ENCODE data around the gene PABPC3. TPM values are rescaled to one million over a fixed set of nuclear protein-coding genes. Genes with fewer than 3 reads are reported as not detected.
A peak's percentile ranks its signal among the peaks of the same experiment; 100 is the strongest.

PABPC3 gene
- total and polyA plus RNA-seq, 2 of the 8 experiments (the other 6 are each of a cell fraction or from before 2014, with no cell fraction given), result 0.18 to 0.48 TPM

DNA sequence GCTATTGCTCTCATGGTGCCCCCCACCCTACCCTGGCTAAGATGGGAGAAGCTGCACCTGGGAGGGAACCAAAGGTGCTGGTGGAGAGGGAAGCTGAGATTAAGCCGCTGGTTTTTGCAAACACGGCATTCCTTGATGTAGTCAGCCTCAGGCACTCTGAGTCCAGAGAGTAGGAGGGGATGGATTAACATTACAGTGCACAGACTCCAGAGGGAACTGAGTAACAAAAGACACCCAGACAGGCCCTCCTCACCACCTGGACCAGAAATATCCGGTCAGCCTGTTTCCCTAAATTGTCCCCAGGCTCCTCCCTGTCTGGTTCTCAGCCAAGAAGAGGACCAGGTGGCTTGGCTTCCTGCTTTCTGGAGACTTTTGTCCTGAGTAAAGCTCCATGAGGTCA is 28.9 kb upstream of the PABPC3 start:
- H3K23ac ChIP-seq (ENCODE audit: insufficient read length), result no peak overlapping the region
- H3K56ac ChIP-seq (replicated peaks; ENCODE audit: insufficient read length, low read depth, low read length), result no peak overlapping the region
- no peak overlapping the region; the same call in 1 of the 2 replicates for H4K8ac ChIP-seq (ENCODE audit: extremely low read depth, insufficient read depth, low read length)
- no peak overlapping the region for H2BK5ac ChIP-seq (ENCODE audit: low read depth, low read length)
- no peak overlapping the region for H3K14ac ChIP-seq (ENCODE audit: insufficient read length)
- H3K9me3 ChIP-seq (ENCODE audit: insufficient read depth in 2 of 2, low read depth in 1 of 2, low read length in 1 of 2), result peaks cover 2 to 6% of the 10 kb centered on the region in 2 experiments; a peak in 1 of 4 replicates
- no peak overlapping the region for H4K91ac ChIP-seq (replicated peaks; ENCODE audit: insufficient read length, low read length)
- H2BK12ac ChIP-seq (ENCODE audit: low read depth, low read length), result no peak overlapping the region
- H3K18ac ChIP-seq (ENCODE audit: extremely low read depth, low read length), result no peak overlapping the region
- no peak overlapping the region for H4K5ac ChIP-seq (ENCODE audit: insufficient read length, low read depth, low read length)
- no peak overlapping the region for H2AFZ ChIP-seq (ENCODE audit: low read length)
- H3K9ac ChIP-seq (replicated peaks in 1 of 4; ENCODE audit: extremely low read depth in 1 of 4, low read depth in 3 of 4, low read length in 3 of 4), result no peak overlapping the region
- no peak overlapping the region for H2BK120ac ChIP-seq (replicated peaks; ENCODE audit: low read depth, low read length)
- H3K79me2 ChIP-seq (ENCODE audit: control insufficient read depth in 1 of 2, insufficient read depth in 2 of 2, low read length in 2 of 2), result no peaks in the 10 kb centered on the region
- H2AK5ac ChIP-seq (ENCODE audit: low read depth, low read length), result no peak overlapping the region
- DNase-seq (ENCODE audit: low read depth in 1 of 2, low spot score in 2 of 2) (no peak), FAIRE-seq (no peak)
- H3K36me3 ChIP-seq (ENCODE audit: control insufficient read depth in 2 of 4, insufficient read depth in 4 of 4, low read length in 3 of 4), result no peaks in the 10 kb centered on the region
- WGBS, 2 experiments (ENCODE audit: extremely low coverage in 1 of 2, insufficient coverage in 1 of 2, insufficient read length in 1 of 2, insufficient replicate concordance in 2 of 2, low coverage in 1 of 2, low lambda C conversion rate in 2 of 2, missing lambda C conversion rate in 1 of 2), result 81% methylated on average over 3 of the region's 3 CpGs; no CpG with 5 or more reads in 1 of the 2 experiments
- H3K27me3 ChIP-seq (replicated peaks in 1 of 4; ENCODE audit: control insufficient read depth in 3 of 4, extremely low read depth in 1 of 4, insufficient read depth in 3 of 4, low read length in 3 of 4), result no peaks in the 10 kb centered on the region
- no peak for TF ChIP-seq TEAD4 (IDR thresholded peaks at IDR 0.05; ENCODE audit: low read depth, low read length)
- TF ChIP-seq MAFK (IDR thresholded peaks at IDR 0.05; ENCODE audit: low read depth, low read length), result 0 out of 2 replicates have a peak, but pooled peaks have one; percentile 3
- no peak for TF ChIP-seq KDM4A (IDR thresholded peaks at IDR 0.05; ENCODE audit: low read depth, low read length, severe bottlenecking)
- TF ChIP-seq RAD21 (IDR thresholded peaks at IDR 0.05 in 1 of 2, conservative IDR thresholded peaks at IDR 0.05 in 1 of 2; ENCODE audit: low read depth in 2 of 2, low read length in 2 of 2), result no peak
- TF ChIP-seq BRCA1 (IDR thresholded peaks at IDR 0.05; ENCODE audit: low read depth, low read length), result no peak
- H3K4me1 ChIP-seq (replicated peaks in 1 of 4; ENCODE audit: control insufficient read depth in 3 of 4, insufficient read depth in 4 of 4, low read length in 3 of 4), result peaks cover 3 to 6% (median 4%) of the 10 kb centered on the region in 4 experiments; a peak in 3 of 7 replicates
- H4K20me1 ChIP-seq (replicated peaks in 1 of 2; ENCODE audit: control insufficient read depth in 1 of 2, insufficient read depth in 2 of 2, low read length in 2 of 2), result peaks cover 0 to 2% of the 10 kb centered on the region in 2 experiments
- H3K4me3 ChIP-seq (ENCODE audit: extremely low read depth in 1 of 4, insufficient read depth in 2 of 4, low read depth in 3 of 4, low read length in 4 of 4), result no peak overlapping the region
- 0 out of 2 replicates have a peak overlapping the region, but pooled peaks have one; percentile 75 for H2BK20ac ChIP-seq (ENCODE audit: low read length)
- no peaks in the 10 kb centered on the region; the same call in 1 of the 2 replicates for H3K23me2 ChIP-seq (ENCODE audit: low read depth, low read length)
- H2BK15ac ChIP-seq (ENCODE audit: low read length), result no peak overlapping the region; the same call in 1 of the 2 replicates
- ChIA-PET CTCF (ENCODE audit: partially characterized antibody) (interaction anchor here (0.6 to 1.5 kb wide), 5 partner anchors 11 to 151 kb away, joined by 3 to 4 read pairs (median 3); no protein-coding TSS in a partner anchor), POLR2A (ENCODE audit: partially characterized antibody) (interaction anchor here (1.0 kb wide), 1 partner anchor 12 kb away, joined by 3 read pairs; no protein-coding TSS in a partner anchor)
- no peak overlapping the region for H3K4ac ChIP-seq (replicated peaks; ENCODE audit: insufficient read length, low read depth, low read length)
- no peak overlapping the region for H3K4me2 ChIP-seq (ENCODE audit: insufficient read depth in 1 of 2, low read depth in 2 of 2, low read length in 2 of 2)
- H3K79me1 ChIP-seq (ENCODE audit: low read depth, low read length), result no peaks in the 10 kb centered on the region
- H3K27ac ChIP-seq (ENCODE audit: low read depth, low read length), result no peak overlapping the region
